Bone marrow (tissue), 2 donors: Measurements from ENCODE around the gene ITPR1.

Experiments
- DNase-seq, 2 donors: peaks; one replicate each; lab custom pipeline; 2025; lab: John Stamatoyannopoulos, UW

Gene ITPR1

DNA sequence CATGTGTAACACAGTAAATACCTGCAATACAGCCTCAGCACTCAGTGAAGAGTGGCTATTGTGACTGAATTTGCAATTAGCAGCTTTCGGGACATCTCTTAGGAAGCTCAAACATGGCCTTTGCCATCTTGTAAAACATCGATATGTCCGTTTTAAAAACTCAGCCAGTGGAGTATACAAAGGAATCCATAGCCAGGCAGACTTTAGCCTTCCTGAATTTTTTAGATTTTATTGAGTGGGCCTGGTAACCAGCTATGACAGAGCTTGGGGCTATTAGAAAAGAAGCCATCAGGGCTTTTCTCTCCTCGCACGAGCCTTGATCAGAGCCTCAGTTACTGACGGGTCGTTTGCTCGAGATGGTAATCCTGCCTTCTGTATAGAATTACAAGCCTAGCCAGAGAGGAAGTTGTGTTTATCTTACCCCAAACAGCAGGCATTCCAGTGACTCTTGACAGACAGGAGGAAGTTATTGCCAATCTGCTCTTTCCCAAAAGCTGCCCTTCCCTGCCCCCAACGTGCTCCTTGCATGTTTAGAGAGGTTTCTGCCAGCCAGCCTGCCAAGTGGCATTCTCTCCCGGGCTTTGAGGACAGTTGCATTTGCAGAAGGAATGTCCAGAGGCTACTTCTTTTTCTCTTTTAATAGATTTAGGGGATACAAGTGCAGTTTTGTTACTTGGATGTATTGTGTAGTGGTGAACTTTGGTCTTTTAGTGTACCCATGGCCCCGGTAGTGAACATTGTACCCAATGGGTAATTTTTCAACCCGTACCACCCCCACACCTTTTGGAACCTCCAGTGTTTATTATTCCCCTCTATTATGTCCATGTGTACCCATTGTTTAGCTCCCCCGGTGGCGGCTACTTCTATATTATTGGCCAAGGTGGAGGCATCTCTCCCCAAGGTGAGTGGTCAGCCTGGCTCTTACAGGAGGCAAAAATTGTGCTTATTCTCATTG is 40.6 kb downstream of the ITPR1 start:
- peak in 1 of 2 donors; percentile 97 for DNase-seq

DNA sequence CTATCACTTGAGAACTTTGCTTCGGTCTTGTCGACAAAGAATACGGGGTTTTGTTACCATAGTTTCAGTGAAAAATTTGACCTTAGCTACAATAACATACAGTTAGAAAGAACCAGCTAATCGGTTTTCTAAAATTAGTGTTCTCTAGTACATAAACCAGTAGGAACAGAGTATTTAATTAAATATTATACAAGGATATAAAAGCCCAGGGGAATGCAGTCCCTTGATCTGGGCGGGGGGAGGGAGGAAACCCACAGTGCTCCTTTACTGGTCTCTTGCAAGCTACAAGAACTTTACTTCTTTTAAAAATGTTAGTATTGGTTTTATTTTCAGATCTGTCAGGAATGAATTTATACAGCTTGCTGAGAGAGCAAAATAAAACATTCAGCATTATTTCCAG is 41.8 kb downstream of the ITPR1 start:
- no peak for DNase-seq

DNA sequence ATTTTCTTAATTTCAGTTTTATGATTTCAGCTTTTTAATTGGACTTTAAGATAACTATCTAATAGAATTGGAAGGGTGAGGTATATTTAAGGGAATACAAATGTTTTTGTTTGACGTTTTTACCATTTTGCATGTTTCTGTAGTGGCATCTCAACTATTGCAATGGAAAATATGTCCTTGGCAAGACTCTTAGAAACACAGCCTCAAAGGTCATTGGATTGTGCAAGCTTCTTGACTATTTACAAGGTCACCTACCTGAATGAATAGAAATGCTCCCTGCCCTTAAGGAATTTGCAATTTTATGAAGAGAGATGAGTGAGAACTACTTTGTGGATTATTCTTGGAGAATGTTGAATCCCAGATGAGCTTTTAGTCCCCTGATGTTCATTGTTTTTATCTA is 43.1 kb downstream of the ITPR1 start:
- DNase-seq: no peak

DNA sequence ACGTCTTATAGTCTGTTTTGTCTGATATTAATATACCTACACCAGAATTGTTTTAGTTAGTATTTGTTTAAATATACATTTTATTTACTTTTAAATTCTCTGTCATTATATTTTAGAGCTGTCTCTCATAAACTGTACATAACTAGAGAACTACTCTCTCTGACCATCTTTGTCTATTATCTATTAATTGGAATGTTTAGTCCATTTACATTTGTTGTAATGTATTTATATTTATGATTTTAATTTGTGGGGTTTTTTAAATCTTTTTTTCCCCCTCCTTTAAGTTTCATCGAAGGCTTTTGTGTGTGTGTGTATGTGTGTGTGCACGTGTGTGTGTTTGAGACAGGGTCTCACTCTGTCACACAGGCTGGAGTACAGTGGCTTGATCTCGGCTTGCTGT is 47.1 kb downstream of the ITPR1 start:
- no peak for DNase-seq

DNA sequence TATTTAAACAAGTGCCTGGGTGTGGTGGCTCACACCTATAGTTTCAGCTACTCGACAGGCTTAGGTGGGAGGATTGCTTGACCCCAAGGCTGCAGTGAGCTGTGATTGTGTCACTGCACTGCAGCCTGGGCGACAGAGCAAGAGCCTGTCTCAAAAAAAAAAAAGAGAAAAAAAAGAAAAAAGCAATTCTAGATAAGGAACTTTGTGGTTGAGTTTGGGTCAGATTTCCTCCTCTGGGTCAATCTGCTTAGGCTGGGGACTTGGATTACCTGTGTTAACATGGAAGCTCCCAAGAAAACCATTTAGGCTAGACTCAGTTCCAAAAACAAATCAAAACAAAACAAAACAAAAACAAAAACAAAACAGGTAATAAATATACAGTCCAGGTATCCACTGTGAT is 50.0 kb downstream of the ITPR1 start:
- DNase-seq: no peak

DNA sequence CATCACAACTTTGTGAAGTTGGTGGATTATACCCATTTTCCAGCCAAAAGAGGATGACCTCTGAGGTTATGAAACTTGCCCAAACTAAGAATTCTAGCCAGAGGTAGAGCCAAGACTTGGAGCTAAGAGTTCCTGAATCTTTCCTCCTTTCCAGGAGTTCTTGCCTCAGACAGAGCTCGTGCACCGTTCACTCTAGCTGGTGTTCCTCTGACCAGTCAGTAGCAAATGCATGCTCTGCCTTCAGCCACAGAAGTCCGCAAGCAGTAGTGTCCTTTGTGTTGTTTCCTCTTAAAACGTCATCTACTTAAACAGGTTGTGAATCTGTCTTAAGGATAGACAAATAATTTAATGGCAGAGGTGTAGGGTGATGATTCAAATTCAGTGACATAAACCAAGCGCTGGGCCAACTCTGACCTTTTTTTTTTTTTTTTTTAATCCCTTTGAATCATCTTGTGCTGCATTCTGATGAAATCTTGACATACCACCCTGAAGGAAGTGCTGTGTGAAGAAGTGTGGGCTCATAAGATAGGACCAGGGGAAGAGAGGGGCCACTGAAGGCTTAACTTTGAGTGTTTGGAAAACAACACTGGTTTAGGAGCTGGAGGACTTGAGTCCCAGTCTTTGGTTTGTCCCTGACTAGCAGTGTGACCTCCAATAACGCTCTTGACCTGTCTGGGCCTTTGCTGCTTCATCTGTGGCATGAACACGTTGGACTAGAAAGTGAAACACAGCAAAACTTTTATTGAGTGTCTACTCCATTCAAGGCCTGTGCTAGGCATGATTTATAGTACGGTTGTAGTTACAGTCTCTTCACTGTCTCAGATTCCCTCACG is 53.4 kb downstream of the ITPR1 start:
- peak in 1 of 2 donors; percentile 42 for DNase-seq

DNA sequence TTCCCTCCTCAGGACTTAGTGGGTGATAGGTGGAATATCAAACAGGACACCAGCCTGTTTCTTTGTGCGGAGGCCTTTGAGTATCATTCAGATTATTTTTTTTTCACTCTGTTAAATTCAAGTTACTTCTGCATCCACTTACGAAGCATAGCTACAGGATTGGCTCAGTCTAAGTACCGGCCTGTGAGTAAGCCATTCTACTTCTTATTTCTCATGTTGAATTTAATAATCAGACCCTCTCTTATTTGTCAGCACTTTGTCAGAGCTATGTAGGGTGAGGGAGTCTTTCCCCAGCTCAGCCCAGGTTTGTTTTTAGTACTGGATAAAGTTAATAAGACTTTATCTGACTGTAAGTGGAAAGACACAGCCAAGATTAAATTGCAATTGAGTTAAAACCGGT is 54.7 kb downstream of the ITPR1 start:
- no peak for DNase-seq

DNA sequence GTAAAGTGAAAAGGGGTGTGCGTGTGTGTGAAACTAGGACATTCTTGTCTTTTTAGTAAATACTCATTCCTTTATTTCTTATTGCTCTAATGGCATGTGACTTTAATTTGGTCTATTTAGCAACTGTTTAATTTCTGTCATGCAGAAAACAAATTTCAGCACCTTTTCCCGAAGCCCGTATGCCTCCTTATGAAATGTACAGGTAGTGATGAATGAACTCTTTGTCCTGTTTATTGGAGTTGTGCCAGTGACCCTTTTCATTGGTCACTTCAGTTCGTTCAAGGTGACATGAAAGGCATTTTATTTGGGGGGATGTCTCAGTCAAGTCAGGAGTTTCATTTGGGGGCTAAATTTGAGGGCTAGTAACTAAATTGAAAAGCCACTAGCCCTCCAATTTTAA is 55.2 kb downstream of the ITPR1 start:
- DNase-seq: no peak

DNA sequence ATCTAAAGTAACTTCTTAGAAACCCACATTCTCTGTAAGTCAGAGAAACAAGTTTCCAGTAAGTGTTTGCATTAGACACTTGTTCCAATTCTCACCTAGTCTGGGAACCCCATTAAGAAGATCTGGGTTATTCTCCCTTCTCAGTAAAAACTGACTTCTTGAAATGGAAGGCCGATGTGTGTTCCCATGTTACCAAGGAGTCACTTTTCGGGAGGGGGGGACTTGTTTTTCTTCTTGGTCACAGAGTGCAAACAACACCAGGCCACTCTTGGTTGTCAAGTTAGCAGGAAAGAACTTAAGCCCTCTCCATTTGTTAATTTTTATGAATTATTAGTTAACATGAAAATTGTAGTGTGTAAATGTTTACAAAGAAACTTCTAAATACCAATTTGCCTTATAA is 55.6 kb downstream of the ITPR1 start:
- no peak for DNase-seq

DNA sequence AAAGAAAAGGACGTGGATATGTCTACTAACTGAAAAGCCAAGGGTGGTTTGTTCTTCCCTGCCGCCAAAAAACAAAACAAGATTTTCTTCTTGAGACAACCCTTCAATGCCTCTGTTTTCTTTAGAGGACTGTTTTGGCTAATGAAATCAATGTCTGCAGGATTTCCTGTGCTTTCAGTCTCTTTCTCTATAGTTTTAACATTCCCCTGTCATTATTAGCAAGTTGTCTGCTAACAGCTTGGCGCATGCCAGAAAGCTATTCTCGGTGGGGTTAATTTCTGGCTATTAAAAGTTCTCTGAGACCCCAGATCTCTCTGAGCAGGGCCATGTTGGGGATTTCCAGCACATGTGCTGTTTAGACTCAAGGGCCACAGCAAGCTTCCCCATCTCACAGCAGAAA is 56.7 kb downstream of the ITPR1 start:
- DNase-seq: no peak

DNA sequence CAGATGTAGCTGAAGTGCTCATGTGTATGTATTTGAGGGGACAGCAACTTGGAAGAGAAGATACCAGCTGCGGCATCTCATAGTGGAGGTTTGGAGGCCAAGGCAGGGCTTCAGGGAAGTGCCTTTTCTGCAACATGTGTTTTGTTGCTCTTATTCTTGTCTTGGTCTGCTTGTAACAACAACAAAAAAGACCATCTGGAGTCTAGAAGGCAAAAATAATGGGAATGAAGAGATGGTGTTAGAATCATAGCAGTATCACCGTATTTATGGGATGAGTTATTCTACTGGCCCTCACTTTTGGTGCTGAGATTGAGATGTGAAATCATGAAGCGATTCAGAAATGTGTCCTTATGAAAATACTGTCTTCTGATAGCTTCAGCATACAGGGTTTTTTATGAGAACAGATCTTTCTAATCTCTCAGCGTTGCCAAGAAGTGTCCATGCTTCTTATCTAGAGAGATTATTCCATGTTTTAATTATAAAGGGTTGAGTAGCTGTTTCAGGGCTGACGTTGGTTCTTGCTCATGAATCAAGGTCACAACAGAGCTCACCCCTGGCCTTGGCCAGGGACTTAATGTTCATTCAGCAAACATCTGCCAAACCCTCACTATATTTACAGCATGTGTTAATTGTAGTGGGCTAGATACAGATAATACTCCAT is 58.0 kb downstream of the ITPR1 start:
- no peak for DNase-seq

DNA sequence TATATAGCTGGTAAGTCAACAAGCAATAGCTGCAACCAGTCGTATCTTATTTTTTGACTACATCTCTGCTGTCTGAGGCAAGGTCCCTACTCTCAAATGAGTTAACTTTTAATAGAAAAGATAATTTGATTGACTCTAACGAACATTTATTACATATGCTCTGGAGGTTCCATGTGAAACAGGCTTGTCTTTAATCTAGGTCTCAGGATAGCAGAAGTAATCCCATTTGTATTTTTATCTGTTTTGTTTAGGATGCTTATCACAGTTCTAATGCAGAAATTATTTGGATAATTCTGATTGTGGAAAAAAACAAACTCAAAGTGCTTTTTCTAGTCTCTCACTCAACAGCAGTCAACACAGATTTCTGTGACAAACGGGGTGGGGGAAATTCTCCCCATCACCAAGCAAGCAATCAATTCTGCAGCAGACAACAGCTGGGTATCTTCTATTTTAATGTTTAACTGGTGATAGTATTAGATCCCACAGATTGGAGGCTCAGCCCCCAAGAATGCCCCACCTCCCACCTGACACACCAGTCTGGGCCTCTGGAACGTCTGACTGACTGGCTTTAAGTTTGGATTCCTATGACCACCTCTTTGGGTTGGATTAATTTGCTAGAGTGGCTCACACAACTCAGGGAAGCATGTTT is 58.8 kb downstream of the ITPR1 start:
- DNase-seq: no peak

DNA sequence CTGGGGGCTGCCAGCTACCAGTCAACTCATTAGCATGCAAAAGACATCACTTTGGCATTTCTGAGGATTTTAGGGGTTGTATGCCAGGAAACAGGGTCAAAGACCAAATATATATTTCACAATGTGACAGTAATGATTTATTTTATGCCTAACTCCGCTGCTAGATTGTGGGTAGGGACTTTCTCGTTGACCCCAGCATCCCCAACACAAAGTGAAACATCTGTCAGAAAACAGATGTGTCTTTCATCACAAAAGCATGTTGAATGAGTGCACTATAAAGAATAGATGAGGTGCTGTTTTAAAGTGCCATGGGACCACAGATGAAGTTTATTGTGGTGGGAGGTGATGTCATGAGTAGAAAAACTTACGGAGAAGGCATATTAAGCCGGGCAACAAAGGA is 59.7 kb downstream of the ITPR1 start:
- DNase-seq: no peak

DNA sequence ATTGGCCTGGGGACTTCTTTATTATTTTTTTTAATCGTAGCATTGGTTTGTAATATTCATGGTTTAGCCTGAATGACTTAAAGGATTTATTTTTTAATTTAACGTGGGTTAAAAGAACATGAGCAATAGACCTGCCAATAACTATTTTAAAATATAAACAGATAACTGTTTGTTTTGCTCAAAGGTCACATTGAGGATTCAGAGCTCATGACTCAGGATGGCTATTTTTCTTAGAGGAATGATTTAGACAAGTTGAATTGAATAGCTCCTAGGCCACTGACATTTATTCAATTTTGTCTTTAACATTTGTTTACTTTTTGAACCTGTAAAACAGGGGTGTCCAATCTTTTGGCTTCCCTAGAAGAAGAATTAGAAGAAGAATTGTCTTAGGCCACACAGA is 68.5 kb downstream of the ITPR1 start:
- DNase-seq: no peak

DNA sequence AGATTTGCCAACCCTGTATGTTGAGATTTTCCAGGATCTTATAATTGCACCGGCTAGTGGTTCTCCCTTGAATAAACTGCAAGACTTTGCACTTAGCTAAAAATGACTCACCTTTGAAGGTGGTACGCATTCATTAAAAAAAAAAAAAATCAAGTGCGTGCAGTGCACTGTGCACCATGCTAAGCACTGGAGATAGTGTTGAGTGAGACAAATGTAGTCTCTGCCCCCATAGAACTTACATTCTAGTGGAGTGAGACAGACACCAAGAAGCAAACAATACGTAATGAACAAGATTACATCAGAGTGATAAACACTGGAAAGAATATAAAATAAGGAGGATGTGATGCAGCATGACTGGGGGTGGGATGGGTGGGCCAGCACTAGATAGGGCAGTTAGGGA is 69.4 kb downstream of the ITPR1 start:
- no peak for DNase-seq

DNA sequence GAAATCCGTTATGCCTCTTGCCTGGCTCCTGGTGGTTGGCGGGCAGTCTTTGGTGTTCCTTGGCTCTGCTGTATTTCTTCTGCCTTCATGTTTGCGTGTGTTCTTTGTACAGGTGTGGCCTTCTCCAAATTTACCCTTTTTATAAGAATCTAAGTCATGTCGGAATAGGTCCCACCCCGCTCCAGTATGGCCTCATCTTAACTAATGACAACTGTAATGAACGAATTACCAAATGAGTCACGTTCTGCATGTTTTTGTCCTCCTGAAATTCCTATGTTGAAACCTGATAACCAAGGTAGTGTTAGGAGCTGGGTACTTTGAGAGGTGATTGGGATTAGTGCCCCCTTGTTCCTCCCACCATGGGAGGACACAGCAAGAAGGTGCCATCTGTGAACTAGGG is 71.1 kb downstream of the ITPR1 start:
- DNase-seq: no peak

DNA sequence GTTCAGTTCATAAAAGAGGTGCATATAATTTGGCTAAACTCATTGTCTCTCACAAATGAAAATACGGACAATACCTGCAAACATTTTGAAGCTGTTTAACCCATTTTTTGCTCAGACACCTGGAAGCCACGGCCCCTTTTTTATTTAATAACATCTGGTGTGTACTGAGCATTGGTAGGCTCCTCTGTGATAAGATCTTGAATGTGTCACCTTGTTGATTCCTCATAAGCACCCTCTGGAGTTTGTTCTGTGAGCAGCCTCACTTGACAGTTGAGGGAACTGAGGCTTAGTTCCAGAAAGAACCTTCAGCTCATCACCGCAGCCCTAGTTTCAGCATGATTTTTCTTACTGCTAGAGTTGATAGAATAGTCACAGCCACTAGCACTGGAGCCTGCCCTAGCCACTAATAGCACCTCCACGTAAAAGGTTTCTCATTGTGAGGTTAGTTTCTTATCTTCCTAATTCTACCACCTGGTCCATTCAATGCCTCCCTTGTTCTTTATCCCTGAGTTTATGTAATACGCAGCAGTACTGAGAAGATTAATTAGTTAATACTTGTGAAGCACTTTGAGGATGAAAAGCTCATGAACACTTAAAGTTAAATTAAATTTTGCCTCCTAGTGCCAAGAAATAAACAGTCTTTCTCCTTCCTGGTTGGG is 71.9 kb downstream of the ITPR1 start:
- no peak for DNase-seq

DNA sequence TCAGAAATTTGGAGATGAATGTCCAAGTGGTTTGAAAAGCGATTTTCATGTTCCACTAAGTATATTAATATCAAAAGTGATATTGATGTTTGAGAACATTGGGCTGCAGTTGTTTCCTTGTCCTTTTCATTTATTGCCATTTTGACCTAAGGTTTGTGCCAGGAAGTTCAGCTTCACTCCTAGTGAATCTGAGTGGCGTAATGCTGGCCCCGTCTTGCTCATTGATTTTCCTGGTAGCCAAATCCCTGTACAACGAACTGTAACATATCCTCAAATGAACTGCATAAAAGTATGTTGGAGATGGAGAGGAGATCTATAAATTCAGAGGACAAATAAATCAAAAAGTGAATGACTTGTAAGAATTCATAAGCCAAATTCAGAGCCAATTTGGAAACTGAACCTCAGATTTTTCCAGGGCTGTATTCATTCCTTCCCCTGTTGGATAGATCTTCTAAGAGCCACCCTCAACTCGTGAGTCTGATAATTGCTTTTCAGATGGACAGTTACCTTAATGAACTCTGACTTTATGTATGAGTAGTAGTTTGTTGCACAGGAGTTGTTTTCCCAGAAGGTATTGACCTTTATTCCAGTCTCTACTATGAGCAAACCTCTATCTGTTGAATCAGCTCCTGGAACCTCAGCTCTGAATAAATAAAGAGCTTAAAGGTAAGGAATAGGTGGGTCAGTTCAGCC is 72.8 kb downstream of the ITPR1 start:
- DNase-seq: no peak

DNA sequence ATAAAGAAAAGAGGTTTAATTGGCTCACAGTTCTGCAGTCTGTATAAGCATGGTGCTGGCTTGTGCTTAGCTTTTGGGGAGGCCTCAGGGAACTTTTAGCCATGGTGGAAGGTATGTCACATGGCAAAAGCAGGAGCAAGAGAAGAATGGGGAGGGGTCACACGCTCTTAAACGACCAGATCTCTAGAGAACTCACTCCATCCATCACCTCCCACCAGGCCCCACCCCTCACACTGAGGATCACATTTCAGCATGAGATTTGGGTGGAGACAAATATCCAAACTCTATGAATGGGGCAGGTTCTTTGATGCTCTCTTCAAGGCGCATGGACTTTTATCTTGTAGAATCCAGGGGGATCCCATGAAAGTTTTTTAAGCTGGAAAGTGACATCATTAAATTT is 75.7 kb downstream of the ITPR1 start:
- no peak for DNase-seq

DNA sequence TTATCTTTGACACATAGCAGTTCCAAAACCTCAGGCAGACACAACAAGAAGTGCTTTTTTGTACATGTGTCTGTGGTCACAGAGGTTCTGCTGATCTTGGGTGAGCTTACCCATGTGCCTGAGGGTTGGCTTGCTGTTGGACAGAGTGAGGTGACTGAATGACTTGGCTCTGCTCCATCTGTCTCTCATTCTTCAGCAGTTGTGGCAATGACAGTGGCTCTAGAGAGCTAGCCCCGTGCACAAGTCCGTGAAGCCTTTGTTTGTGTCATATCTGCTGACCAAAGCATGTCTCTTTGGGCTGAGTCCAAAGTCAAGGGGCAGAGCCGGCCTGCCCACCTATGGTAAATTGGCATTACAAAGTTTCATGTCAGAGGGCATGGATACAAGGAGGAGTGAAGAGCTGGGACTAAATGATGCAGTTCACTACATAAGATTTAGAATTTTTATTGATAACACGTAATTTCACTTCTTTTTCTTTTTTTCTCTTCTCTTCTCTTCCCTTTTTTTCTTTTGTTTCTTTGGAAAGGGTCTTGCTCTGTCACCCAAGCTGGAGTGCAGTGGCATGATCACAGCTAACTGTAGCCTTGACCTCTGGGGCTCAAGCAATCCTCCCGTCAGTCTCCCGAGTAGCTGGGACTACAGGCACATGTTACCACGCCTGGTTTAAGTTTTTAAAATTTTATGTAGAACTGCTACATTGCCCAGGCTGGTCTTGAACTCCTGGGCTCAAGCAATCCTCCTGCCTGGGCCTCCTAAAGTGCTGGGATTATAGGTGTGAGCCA is 77.9 kb downstream of the ITPR1 start:
- peak in 1 of 2 donors; percentile 47 for DNase-seq
